CD14-positive monocyte (primary cell): ENCODE results near the gene EMC6. TPM values are rescaled to one million over a fixed set of nuclear protein-coding genes. Genes with fewer than 3 reads are reported as not detected.
A peak's percentile ranks its signal among the peaks of the same experiment; 100 is the strongest.

Source experiments
- DNase-seq, 3 donors: peaks; one replicate each; pipeline ENCODE4 v3.0.0-alpha.2; 2011 to 2022
- H2AFZ ChIP-seq: 2 replicates; pipeline ENCODE4 v1.6.0; 2012; ENCODE audit warnings: mild to moderate bottlenecking, low read depth, low read length, inconsistent platforms; ENCODE audit not compliant: insufficient read depth, poor library complexity, severe bottlenecking
- H3K27ac ChIP-seq, 2 donors: 1 replicate in 1 of 2; 2 replicates in 1 of 2; pipeline ENCODE4 v1.5.1; 2012 to 2013; ENCODE audit warnings: low read length in 2 of 2, control low read depth in 1 of 2, inconsistent platforms in 1 of 2, low read depth in 1 of 2, mild to moderate bottlenecking in 1 of 2
- H3K27me3 ChIP-seq, 2 donors: one replicate each; pipeline versions ENCODE4 v1.6.0 to v1.6.1; 2011 to 2013; ENCODE audit warnings: low read length in 2 of 2; ENCODE audit not compliant: control insufficient read depth in 2 of 2, insufficient read depth in 2 of 2
- H3K36me3 ChIP-seq, 2 donors: replicated peaks in 1 of 2; 1 replicate in 1 of 2; 2 replicates in 1 of 2; pipeline versions ENCODE4 v1.5.1 to v1.6.1; 2012 to 2013; ENCODE audit warnings: low read length in 2 of 2, control low read depth in 1 of 2, inconsistent platforms in 1 of 2, mild to moderate bottlenecking in 1 of 2; ENCODE audit not compliant: insufficient read depth in 2 of 2, control insufficient read depth in 1 of 2
- H3K4me1 ChIP-seq, 2 donors: 1 replicate in 1 of 2; 2 replicates in 1 of 2; pipeline versions ENCODE4 v1.5.1 to v1.6.1; 2012 to 2013; ENCODE audit warnings: low read length in 2 of 2, control low read depth in 1 of 2, inconsistent platforms in 1 of 2, mild to moderate bottlenecking in 1 of 2, moderate library complexity in 1 of 2; ENCODE audit not compliant: insufficient read depth in 2 of 2, control insufficient read depth in 1 of 2
- H3K4me2 ChIP-seq: replicated peaks from 2 replicates; pipeline ENCODE3; 2012; ENCODE audit warnings: low read length, moderate library complexity, mild to moderate bottlenecking; ENCODE audit not compliant: poor library complexity, severe bottlenecking; ENCODE audit errors: extremely low read depth
- H3K4me3 ChIP-seq, 3 experiments: fragments of 200-600 bp in 1 of 3; sonication (generic) in 1 of 3; replicated peaks in 1 of 3; 1 replicate in 2 of 3; 2 replicates in 1 of 3; pipeline ENCODE4 v1.5.1; 2011 to 2013; ENCODE audit warnings: low read length in 3 of 3, mild to moderate bottlenecking in 3 of 3, control low read depth in 2 of 3, low read depth in 2 of 3, inconsistent platforms in 1 of 3, moderate library complexity in 1 of 3
- H3K79me2 ChIP-seq: 2 replicates; pipeline ENCODE4 v1.6.0; 2012; ENCODE audit warnings: mild to moderate bottlenecking, control low read depth, inconsistent platforms, low read length, moderate library complexity; ENCODE audit not compliant: insufficient read depth
- H3K9ac ChIP-seq: 2 replicates; pipeline ENCODE4 v1.6.0; 2017; ENCODE audit warnings: low read length, mild to moderate bottlenecking; ENCODE audit not compliant: insufficient read depth, poor library complexity, severe bottlenecking
- H3K9me3 ChIP-seq, 2 donors: replicated peaks in 1 of 2; 1 replicate in 1 of 2; 2 replicates in 1 of 2; pipeline versions ENCODE4 v1.5.1 to v1.6.1; 2012 to 2013; ENCODE audit warnings: low read length in 2 of 2, control low read depth in 1 of 2; ENCODE audit not compliant: control insufficient read depth in 1 of 2, insufficient read depth in 1 of 2
- H4K20me1 ChIP-seq: 2 replicates; pipeline ENCODE4 v1.6.0; 2012; ENCODE audit warnings: mild to moderate bottlenecking, low read length, control low read depth, moderate library complexity; ENCODE audit not compliant: insufficient read depth
- H3K27ac Mint-ChIP-seq, 7 donors: one replicate each; pipeline ENCODE4 v1.8.0; 2020; ENCODE audit warnings: mild to moderate bottlenecking in 7 of 7, mixed read lengths in 7 of 7, moderate library complexity in 6 of 7, inconsistent platforms in 2 of 7
- H3K27me3 Mint-ChIP-seq, 3 donors: one replicate each; pipeline ENCODE4 v1.8.0; 2021 to 2022; ENCODE audit warnings: low read depth in 3 of 3, mild to moderate bottlenecking in 3 of 3, mixed read lengths in 3 of 3, moderate library complexity in 3 of 3, inconsistent platforms in 1 of 3
- H3K36me3 Mint-ChIP-seq, 2 donors: one replicate each; pipeline ENCODE4 v1.8.0; 2020; ENCODE audit warnings: mixed read lengths in 2 of 2, inconsistent platforms in 1 of 2, mild to moderate bottlenecking in 1 of 2
- H3K4me1 Mint-ChIP-seq: one replicate; pipeline ENCODE4 v1.8.0; 2020; ENCODE audit warnings: mild to moderate bottlenecking, mixed read lengths
- H3K4me3 Mint-ChIP-seq, 2 donors: one replicate each; pipeline ENCODE4 v1.8.0; 2020; ENCODE audit warnings: mild to moderate bottlenecking in 2 of 2, mixed read lengths in 2 of 2, moderate library complexity in 1 of 2
- H3K9me3 Mint-ChIP-seq, 7 donors: one replicate each; pipeline ENCODE4 v1.8.0; 2020 to 2022; ENCODE audit warnings: mixed read lengths in 7 of 7, mild to moderate bottlenecking in 6 of 7, moderate library complexity in 6 of 7, inconsistent platforms in 2 of 7
- CTCF ChIP-seq: fragments of 200-600 bp; IDR thresholded peaks from one replicate; pipeline ENCODE4 v1.8.0; 2022; ENCODE audit warnings: antibody characterized with exemption, mild to moderate bottlenecking
- WGBS: methylation state at CpG from one replicate; pipeline ENCODE4 v1.1.5; 2013; ENCODE audit warnings: missing lambda C conversion rate; ENCODE audit not compliant: insufficient coverage; 5-methylcytosine and 5-hydroxymethylcytosine counted together
- intact Hi-C, 2 donors: fragments of 100-400 bp; cut with micrococcal nuclease; formaldehyde crosslinking; loops; one replicate each; pipeline versions ENCODE4 v1.15.0 to v1.15.1; 2023
- polyA plus RNA-seq, 3 donors: library from polyadenylated mRNA; depleted of rRNA in 1 of 3; unstranded in 2 of 3; stranded (reverse) in 1 of 3; fragments of 300-500 nt in 2 of 3; fragments of >200 nt in 1 of 3; fragmentation: Illumina TruSeq in 2 of 3; gene quantifications; 1 replicate in 2 of 3; 2 replicates in 1 of 3; pipeline ENCODE4 v1.2.3, GENCODE V29; 2012 to 2021

Gene EMC6
- polyA plus RNA-seq, 3 donors = 24.4 to 118 (median 105) TPM

- WGBS = under 1% methylated on average over 65 of the region's 68 CpGs
- peak within 1 kb of the TSS; percentile 97 for H2AFZ ChIP-seq
Measured at GRCh38 chr17:3636154-3636907, 32.3 kb upstream of the EMC6 start, which contains the start of the genes CTNS and SHPK. Gene CTNS (plus strand): TSS chr17:3636760. CDS start chr17:3640207, 3,447 bp downstream. Gene SHPK (minus strand): TSS chr17:3636250. CDS start chr17:3636219, 31 bp downstream.

More at GRCh38 chr17:3636154-3636907, 32.3 kb upstream of the EMC6 start, which contains the start of the genes CTNS and SHPK:
- Mint-ChIP-seq H3K4me3 (peak within 1 kb of the TSS; percentile 86 to 97), H3K27ac (peak within 1 kb of the TSS; percentile 94 to 100 (median 99)), H3K27me3 (peaks cover 0 to 4% (median 0%) of the 10 kb centered on the region in 3 donors), H3K36me3 (peaks cover 6 to 12% of the 10 kb centered on the region in 2 donors), H3K9me3 (peaks cover 0 to 2% (median 0%) of the 10 kb centered on the region in 7 donors), H3K4me1 (peaks cover 47% of the 10 kb centered on the region)
- H3K4me3 ChIP-seq = peak within 1 kb of the TSS; percentile 61 to 93 (median 71)
- H3K36me3 ChIP-seq = peaks cover 0 to 5% of the 10 kb centered on the region in 2 donors
- H3K4me2 ChIP-seq = peak within 1 kb of the TSS; percentile 90
- peak; percentile 92 to 94 (median 93) for DNase-seq
- H3K79me2 ChIP-seq = peaks cover 32% of the 10 kb centered on the region
- TF ChIP-seq CTCF = no peak
- H4K20me1 ChIP-seq = no peaks in the 10 kb centered on the region
- H3K9me3 ChIP-seq = no peaks in the 10 kb centered on the region
- peak within 1 kb of the TSS; percentile 84 to 94 for H3K27ac ChIP-seq
- no peaks in the 10 kb centered on the region for H3K27me3 ChIP-seq
- H3K4me1 ChIP-seq = peaks cover 38 to 49% of the 10 kb centered on the region in 2 donors
- intact Hi-C loops = loop anchor here in 1 of 2 donors (2.0 to 10.0 kb wide), 2 partner anchors 32 to 592 kb away; partner anchors contain the start of genes EMC6 and TAX1BP3
- H3K9ac ChIP-seq = peak within 1 kb of the TSS; percentile 93
